Cardiac fibroblast (primary cell): ENCODE measurements around the gene BCL2L15.

Source experiments
- DNase-seq, 2 donors: peaks; one replicate each; pipeline versions ENCODE4 v3.0.0 to v3.0.0-alpha.2; 2010; ENCODE audit warnings: low read depth in 2 of 2
- H3K4me3 ChIP-seq, 2 donors: replicated peaks in 1 of 2; 1 replicate in 1 of 2; 2 replicates in 1 of 2; pipeline ENCODE4 v1.5.1; 2011; ENCODE audit warnings: low read depth in 2 of 2, low read length in 2 of 2, mild to moderate bottlenecking in 2 of 2, moderate library complexity in 1 of 2
- TF ChIP-seq, protein P1 (sequence below): IDR thresholded peaks from one replicate; pipeline ENCODE4 v1.5.1; 2011; ENCODE audit warnings: low read depth, mild to moderate bottlenecking, low read length, inconsistent platforms

Gene BCL2L15

DNA sequence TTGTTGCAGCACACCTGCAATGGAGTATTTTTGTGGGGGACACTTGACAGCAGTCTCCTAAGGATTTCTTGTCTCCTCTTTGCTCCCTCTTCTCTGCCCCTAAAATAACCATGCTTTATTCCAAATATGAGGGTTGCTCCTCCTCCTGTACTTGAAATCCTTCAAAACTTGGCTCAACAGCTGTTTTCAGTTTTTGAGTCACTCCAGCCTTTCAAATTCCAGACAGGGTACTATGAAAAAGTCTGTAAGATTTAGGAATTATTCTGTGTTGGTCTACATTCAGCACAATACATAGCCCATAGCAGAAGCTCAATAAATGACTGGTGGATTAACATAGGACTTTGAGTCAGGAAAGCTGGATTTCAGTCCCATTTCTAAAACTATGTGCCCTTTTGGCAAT is 11.7 kb upstream of the BCL2L15 start:
- no peak overlapping the region for H3K4me3 ChIP-seq
- peak; percentile 22 to 27 for DNase-seq
- TF ChIP-seq, protein P1, sequence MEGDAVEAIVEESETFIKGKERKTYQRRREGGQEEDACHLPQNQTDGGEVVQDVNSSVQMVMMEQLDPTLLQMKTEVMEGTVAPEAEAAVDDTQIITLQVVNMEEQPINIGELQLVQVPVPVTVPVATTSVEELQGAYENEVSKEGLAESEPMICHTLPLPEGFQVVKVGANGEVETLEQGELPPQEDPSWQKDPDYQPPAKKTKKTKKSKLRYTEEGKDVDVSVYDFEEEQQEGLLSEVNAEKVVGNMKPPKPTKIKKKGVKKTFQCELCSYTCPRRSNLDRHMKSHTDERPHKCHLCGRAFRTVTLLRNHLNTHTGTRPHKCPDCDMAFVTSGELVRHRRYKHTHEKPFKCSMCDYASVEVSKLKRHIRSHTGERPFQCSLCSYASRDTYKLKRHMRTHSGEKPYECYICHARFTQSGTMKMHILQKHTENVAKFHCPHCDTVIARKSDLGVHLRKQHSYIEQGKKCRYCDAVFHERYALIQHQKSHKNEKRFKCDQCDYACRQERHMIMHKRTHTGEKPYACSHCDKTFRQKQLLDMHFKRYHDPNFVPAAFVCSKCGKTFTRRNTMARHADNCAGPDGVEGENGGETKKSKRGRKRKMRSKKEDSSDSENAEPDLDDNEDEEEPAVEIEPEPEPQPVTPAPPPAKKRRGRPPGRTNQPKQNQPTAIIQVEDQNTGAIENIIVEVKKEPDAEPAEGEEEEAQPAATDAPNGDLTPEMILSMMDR = no peak

DNA sequence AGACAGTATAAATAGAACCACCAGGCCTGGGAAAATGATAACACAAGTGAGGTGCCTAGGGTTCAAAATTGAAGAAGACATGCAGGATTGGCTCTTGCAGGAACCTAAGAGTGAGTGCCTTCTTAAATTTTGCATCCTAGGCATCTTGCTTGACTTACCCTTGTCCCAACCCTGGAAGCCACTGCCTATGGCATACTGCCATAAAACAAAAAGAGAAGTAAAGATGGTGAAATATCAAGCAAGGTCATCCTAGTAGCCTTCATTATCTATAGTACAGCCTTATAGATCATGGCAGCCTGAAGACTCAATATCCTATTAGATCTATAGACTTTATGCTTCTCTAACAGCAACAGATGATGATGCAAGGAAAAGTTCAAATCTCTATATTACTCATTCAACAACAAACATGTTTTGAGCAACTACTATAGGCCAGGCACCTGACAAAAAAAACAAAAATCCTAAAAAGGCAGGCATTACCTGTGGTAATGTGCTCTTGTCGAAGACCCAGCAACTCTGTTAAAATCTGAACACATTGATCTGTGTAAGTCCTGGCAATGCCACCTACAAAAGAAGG is 10.9 kb upstream of the BCL2L15 start:
- H3K4me3 ChIP-seq = no peak overlapping the region
- TF ChIP-seq, protein P1 = no peak
- DNase-seq = no peak

DNA sequence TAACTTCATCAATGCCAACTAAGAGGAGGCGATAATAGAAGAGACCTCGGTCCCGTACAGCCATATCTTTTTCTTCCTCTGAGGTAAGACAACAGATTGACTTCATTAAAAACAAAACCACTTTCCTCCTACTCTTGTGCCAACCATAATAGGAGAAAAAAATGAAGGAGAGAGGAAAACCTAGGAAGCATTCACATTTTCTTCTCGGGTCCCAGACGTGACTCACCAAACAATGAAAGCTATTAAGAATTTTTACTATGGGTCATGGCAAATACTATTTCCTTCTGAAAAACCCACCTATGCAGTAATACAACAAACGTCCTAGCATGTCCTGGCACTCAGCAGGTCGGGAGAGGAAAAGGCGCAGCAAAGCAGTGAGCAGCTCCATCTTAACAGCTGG is 8.6 kb upstream of the BCL2L15 start:
- DNase-seq = no peak
- no peak overlapping the region for H3K4me3 ChIP-seq
- TF ChIP-seq, protein P1 = no peak

DNA sequence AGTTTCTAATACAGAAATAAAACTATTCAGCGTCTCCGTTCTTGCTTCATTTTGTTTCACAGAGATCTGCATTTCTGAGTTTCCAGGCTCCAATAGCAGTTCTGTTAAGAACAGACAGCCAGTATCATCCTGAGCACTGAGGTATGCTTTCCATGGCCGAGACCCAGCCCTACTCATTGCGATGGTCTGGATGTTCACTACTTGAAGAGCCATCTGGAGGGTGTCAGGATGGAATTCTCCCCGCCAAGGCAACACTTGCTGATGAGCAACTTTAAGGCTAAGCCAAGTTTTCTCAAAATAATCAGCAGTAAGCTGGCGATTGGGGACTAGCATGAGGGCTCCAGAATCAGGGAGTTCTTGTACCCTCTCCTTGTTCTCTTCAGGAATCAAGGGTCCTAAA is 7.7 kb upstream of the BCL2L15 start:
- no peak for DNase-seq
- H3K4me3 ChIP-seq = no peak overlapping the region
- TF ChIP-seq, protein P1 = no peak

DNA sequence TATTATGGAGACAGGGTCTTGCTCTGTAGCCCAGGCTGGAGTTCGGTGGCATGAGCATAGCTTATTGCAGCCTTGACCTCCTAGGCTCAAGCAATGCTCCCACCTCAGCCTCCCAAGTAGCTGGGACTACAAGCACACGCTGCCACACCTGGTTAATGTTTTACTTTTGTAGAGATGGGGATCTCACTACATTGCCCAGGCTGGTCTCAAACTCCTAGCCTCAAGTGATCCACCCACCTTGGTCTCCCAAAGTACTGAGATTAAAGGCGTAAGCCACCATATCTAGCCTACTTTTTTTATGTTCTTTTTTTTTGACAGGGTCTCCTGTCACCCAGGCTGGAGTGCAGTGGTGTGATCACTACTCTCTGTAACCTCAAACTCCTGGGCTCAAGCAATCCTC is 5.9 kb upstream of the BCL2L15 start:
- TF ChIP-seq, protein P1 = no peak
- H3K4me3 ChIP-seq = no peak overlapping the region
- DNase-seq = no peak

DNA sequence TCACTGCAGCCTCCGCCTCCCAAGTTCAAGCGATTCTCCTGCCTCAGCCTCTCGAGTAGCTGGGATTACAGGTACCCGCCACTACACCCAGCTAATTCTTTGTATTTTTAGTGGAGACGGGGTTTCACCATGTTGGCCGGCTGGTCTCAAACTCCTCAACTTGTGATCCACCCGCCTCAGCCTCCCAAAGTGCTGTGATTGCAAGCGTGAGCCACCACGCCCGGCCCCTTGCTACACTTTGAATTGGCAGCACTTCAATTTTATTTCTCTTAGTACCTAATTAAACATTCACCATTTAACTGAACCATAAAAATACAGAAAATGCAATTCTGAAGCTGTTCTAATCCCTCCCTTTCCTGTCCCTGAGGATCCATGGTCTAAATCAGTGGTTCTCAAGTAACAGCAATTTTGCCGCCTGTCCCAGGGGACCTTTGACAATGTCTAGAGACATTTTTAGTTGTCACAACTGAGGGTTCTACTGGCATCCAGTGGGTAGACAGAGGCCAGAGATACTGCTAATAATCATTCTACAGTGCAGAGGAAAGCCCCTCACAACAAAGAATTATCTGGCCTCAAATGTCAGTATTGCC is 4.3 kb upstream of the BCL2L15 start:
- DNase-seq = no peak
- H3K4me3 ChIP-seq = no peak overlapping the region
- TF ChIP-seq, protein P1 = no peak

DNA sequence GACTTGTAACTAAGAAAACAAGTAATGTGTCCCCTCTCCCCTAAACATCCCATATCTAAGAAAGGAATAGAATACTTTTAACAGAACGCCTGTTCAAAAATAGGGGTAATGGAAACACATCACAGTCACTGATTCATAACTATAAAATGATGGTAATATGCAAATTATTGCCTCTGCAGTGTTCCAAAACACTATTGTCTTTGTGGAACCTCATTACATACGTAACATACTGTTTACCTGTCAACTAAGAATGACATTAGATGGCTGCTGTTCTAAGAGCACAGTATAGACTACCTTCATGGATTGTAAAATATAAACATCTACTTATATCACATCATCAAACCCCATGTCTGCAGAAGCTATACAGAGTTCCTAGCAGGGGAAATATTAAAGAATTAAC is 3.4 kb upstream of the BCL2L15 start:
- DNase-seq = no peak
- TF ChIP-seq, protein P1 = no peak
- H3K4me3 ChIP-seq = no peak overlapping the region
